HepG2 (cell line): ENCODE results near the gene DBNDD2. TPM values are rescaled to one million over a fixed set of nuclear protein-coding genes. Genes with fewer than 3 reads are reported as not detected.

Source experiments
- BHLHE40 ChIP-seq: IDR thresholded peaks from 2 replicates; pipeline ENCODE4 v1.6.1; 2011; ENCODE audit warnings: low read length, improper control_type of control experiment
- FOXO1 ChIP-seq: sonication (generic); formaldehyde crosslinking; IDR thresholded peaks from 2 replicates; pipeline ENCODE4 v1.4.0; 2020; ENCODE audit warnings: missing genetic modification reagents
- HDAC2 ChIP-seq: sonication (generic); formaldehyde crosslinking; IDR thresholded peaks from 2 replicates; pipeline ENCODE4 v1.4.0; 2020; ENCODE audit warnings: missing genetic modification reagents
- MBNL3 ChIP-seq: fragments of 250-450 bp; sonication (Bioruptor Pico); conservative IDR thresholded peaks from 2 replicates; pipeline ENCODE4 v1.8.0; 2022; ENCODE audit warnings: mild to moderate bottlenecking, inconsistent platforms
- MED8 ChIP-seq: sonication (generic); formaldehyde crosslinking; IDR thresholded peaks from 2 replicates; pipeline ENCODE4 v1.8.1; 2023; ENCODE audit warnings: mild to moderate bottlenecking, missing genetic modification reagents; ENCODE audit not compliant: insufficient replicate concordance
- TAF15 ChIP-seq: fragments of 200-400 bp; formaldehyde crosslinking; IDR thresholded peaks from one replicate; pipeline ENCODE4 v1.6.1; 2018; ENCODE audit warnings: mild to moderate bottlenecking, low read depth, low read length; ENCODE audit not compliant: poor library complexity, severe bottlenecking
- TARDBP ChIP-seq: sonication (generic); formaldehyde crosslinking; IDR thresholded peaks from 2 replicates; pipeline ENCODE4 v1.8.0; 2022; ENCODE audit warnings: mild to moderate bottlenecking, missing genetic modification reagents
- TEAD3 ChIP-seq: optimal IDR thresholded peaks from 2 replicates; pipeline ENCODE3; 2016; ENCODE audit warnings: borderline replicate concordance
- XBP1 ChIP-seq: sonication (generic); formaldehyde crosslinking; IDR thresholded peaks from 2 replicates; pipeline ENCODE4 v1.5.0; 2020; ENCODE audit warnings: missing genetic modification reagents
- ZC3H4 ChIP-seq: sonication (generic); formaldehyde crosslinking; IDR thresholded peaks from 2 replicates; pipeline ENCODE4 v1.4.0; 2020; ENCODE audit warnings: missing genetic modification reagents, borderline replicate concordance
- ZNF253 ChIP-seq: sonication (generic); formaldehyde crosslinking; IDR thresholded peaks from 2 replicates; pipeline ENCODE4 v1.8.0; 2022; ENCODE audit warnings: mild to moderate bottlenecking, missing genetic modification reagents, borderline replicate concordance
- ZNF563 ChIP-seq: sonication (generic); formaldehyde crosslinking; IDR thresholded peaks from 2 replicates; pipeline ENCODE4 v1.8.0; 2022; ENCODE audit warnings: mild to moderate bottlenecking, moderate library complexity, missing genetic modification reagents
- ZNF776 ChIP-seq: sonication (generic); formaldehyde crosslinking; IDR thresholded peaks from 2 replicates; pipeline ENCODE4 v1.4.0; 2020; ENCODE audit warnings: mild to moderate bottlenecking, missing genetic modification reagents
- ZNF879 ChIP-seq: sonication (generic); formaldehyde crosslinking; IDR thresholded peaks from 2 replicates; pipeline ENCODE4 v1.8.1; 2023; ENCODE audit warnings: missing genetic modification reagents
- polyA plus RNA-seq, 8 experiments: library from polyadenylated mRNA; depleted of rRNA in 3 of 8; stranded (reverse) in 7 of 8; unstranded in 1 of 8; fragments of >200 nt; fragmentation: Illumina TruSeq in 4 of 8; extraction: Trizol in 4 of 8; gene quantifications; 2 replicates each; pipeline versions ENCODE4 v1.2.1 to v1.2.3, GENCODE V29; 2011 to 2016; ENCODE audit warnings: low read depth in 4 of 8, missing spikeins in 1 of 8, mixed read lengths in 1 of 8; ENCODE audit not compliant: insufficient read depth in 1 of 8
- total RNA-seq, 5 experiments: library from RNA; depleted of rRNA; stranded (reverse); fragments of >200 nt; fragmentation: Illumina TruSeq; extraction: Trizol; gene quantifications; 2 replicates each; pipeline ENCODE4 v1.2.3, GENCODE V29; 2016; ENCODE audit warnings: low read depth in 1 of 5
- TF ChIP-seq, protein P1 (sequence below): sonication (generic); formaldehyde crosslinking; IDR thresholded peaks from 2 replicates; pipeline ENCODE4 v1.4.0; 2020; ENCODE audit warnings: mild to moderate bottlenecking, missing genetic modification reagents, borderline replicate concordance
- TF ChIP-seq, protein P2 (sequence below): IDR thresholded peaks from 2 replicates; pipeline ENCODE4 v1.6.1; 2016; ENCODE audit warnings: missing compliant biosample characterization, missing genetic modification reagents, borderline replicate concordance
- TF ChIP-seq, protein P3 (sequence below): sonication (generic); formaldehyde crosslinking; IDR thresholded peaks from 2 replicates; pipeline ENCODE4 v1.4.0; 2020; ENCODE audit warnings: missing genetic modification reagents
- TF ChIP-seq, protein P4 (sequence below): sonication (generic); formaldehyde crosslinking; IDR thresholded peaks from 2 replicates; pipeline ENCODE4 v1.4.0; 2020; ENCODE audit warnings: missing genetic modification reagents, mild to moderate bottlenecking, borderline replicate concordance

Gene DBNDD2
- total and polyA plus RNA-seq, 2 of the 13 experiments (the other 11 are each of a cell fraction or from before 2014, with no cell fraction given) = 16.7 to 47.6 TPM

DNA sequence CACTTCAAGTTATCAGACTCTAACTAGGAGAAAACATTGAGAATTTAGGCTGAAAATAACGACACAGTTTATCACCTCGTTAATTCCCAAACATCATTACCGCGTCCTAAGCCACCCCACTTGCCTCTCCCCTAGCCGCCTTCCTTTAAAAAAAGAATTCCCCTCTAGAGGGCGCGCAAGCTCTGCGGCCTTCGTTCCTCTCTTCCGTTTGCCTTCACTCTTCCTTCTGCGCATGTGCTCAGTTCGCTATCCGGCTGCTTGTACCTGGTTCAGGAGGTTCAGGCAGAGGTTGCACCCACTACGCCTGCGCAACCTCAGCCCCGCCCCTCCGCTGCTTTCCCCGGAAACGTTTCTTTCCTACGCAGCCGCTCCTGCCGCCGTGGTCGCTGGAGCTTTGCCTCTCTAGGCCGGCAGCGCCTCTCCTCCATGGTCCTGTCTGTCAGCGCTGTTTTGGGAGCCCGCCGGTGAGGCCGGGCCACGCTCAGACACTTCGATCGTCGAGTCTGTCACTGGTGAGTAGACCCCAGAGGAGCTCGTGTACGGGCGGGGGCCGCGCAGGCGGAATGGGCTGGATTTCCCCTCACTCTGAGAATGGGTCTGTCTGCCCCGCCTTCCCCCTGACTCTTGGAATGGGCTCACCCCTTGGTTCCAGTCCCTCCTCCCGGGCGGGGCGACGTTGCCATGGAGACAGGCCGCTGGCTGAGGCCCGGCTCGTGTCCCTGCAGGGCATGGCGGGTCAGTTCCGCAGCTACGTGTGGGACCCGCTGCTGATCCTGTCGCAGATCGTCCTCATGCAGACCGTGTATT, 45.1 kb upstream of the DBNDD2 start, which contains the start of gene SYS1 (continued):
- TF ChIP-seq MBNL3 = no peak
- TF ChIP-seq ZNF776 (CRISPR knock-in tag) = peak; percentile 86
- peak; percentile 98 for TF ChIP-seq TARDBP
- TF ChIP-seq ZNF563 = peak; percentile 88; the same call in 1 of the 2 replicates
- TF ChIP-seq TAF15 = peak; percentile 97
- TF ChIP-seq ZC3H4 (CRISPR knock-in tag) = no peak; the same call in 1 of the 2 replicates
- TF ChIP-seq ZNF253 (CRISPR knock-in tag) = peak; percentile 81; the same call in 1 of the 2 replicates
- 0 out of 2 replicates have a peak, but pooled peaks have one; percentile 46 for TF ChIP-seq ZNF879 (CRISPR knock-in tag)
- peak; percentile 45 for TF ChIP-seq MED8 (CRISPR knock-in tag)
- TF ChIP-seq, protein P1, sequence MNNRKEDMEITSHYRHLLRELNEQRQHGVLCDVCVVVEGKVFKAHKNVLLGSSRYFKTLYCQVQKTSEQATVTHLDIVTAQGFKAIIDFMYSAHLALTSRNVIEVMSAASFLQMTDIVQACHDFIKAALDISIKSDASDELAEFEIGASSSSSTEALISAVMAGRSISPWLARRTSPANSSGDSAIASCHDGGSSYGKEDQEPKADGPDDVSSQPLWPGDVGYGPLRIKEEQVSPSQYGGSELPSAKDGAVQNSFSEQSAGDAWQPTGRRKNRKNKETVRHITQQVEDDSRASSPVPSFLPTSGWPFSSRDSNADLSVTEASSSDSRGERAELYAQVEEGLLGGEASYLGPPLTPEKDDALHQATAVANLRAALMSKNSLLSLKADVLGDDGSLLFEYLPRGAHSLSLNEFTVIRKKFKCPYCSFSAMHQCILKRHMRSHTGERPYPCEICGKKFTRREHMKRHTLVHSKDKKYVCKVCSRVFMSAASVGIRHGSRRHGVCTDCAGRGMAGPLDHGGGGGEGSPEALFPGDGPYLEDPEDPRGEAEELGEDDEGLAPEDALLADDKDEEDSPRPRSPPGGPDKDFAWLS = peak; percentile 97
- peak; percentile 83 for TF ChIP-seq TEAD3
- TF ChIP-seq FOXO1 (CRISPR knock-in tag) = peak; percentile 69
- TF ChIP-seq BHLHE40 = peak; percentile 85
- TF ChIP-seq HDAC2 (CRISPR knock-in tag) = peak; percentile 84
- TF ChIP-seq, protein P2, sequence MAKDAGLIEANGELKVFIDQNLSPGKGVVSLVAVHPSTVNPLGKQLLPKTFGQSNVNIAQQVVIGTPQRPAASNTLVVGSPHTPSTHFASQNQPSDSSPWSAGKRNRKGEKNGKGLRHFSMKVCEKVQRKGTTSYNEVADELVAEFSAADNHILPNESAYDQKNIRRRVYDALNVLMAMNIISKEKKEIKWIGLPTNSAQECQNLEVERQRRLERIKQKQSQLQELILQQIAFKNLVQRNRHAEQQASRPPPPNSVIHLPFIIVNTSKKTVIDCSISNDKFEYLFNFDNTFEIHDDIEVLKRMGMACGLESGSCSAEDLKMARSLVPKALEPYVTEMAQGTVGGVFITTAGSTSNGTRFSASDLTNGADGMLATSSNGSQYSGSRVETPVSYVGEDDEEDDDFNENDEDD (CRISPR knock-in tag) = peak; percentile 56; the same call in 1 of the 2 replicates
- peak; percentile 86; the same call in 1 of the 2 replicates for TF ChIP-seq XBP1 (CRISPR knock-in tag)
- TF ChIP-seq, protein P3, sequence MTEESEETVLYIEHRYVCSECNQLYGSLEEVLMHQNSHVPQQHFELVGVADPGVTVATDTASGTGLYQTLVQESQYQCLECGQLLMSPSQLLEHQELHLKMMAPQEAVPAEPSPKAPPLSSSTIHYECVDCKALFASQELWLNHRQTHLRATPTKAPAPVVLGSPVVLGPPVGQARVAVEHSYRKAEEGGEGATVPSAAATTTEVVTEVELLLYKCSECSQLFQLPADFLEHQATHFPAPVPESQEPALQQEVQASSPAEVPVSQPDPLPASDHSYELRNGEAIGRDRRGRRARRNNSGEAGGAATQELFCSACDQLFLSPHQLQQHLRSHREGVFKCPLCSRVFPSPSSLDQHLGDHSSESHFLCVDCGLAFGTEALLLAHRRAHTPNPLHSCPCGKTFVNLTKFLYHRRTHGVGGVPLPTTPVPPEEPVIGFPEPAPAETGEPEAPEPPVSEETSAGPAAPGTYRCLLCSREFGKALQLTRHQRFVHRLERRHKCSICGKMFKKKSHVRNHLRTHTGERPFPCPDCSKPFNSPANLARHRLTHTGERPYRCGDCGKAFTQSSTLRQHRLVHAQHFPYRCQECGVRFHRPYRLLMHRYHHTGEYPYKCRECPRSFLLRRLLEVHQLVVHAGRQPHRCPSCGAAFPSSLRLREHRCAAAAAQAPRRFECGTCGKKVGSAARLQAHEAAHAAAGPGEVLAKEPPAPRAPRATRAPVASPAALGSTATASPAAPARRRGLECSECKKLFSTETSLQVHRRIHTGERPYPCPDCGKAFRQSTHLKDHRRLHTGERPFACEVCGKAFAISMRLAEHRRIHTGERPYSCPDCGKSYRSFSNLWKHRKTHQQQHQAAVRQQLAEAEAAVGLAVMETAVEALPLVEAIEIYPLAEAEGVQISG (CRISPR knock-in tag) = peak; percentile 99
- TF ChIP-seq, protein P4, sequence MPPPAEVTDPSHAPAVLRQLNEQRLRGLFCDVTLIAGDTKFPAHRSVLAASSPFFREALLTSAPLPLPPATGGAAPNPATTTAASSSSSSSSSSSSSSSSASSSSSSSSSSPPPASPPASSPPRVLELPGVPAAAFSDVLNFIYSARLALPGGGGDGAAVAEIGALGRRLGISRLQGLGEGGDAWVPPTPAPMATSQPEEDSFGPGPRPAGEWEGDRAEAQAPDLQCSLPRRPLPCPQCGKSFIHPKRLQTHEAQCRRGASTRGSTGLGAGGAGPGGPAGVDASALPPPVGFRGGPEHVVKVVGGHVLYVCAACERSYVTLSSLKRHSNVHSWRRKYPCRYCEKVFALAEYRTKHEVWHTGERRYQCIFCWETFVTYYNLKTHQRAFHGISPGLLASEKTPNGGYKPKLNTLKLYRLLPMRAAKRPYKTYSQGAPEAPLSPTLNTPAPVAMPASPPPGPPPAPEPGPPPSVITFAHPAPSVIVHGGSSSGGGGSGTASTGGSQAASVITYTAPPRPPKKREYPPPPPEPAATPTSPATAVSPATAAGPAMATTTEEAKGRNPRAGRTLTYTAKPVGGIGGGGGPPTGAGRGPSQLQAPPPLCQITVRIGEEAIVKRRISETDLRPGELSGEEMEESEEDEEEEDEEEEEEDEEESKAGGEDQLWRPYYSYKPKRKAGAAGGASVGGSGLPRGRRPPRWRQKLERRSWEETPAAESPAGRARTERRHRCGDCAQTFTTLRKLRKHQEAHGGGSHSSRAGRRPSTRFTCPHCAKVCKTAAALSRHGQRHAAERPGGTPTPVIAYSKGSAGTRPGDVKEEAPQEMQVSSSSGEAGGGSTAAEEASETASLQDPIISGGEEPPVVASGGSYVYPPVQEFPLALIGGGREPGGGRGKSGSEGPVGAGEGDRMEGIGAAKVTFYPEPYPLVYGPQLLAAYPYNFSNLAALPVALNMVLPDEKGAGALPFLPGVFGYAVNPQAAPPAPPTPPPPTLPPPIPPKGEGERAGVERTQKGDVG (CRISPR knock-in tag) = peak; percentile 90
